ENCODE measurements around the gene WNT7A. TPM values are rescaled to one million over a fixed set of nuclear protein-coding genes. Genes with fewer than 3 reads are reported as not detected.

The WNT7A gene
- total RNA-seq, 1 experiment from 2014 or later: 0.34 TPM

GRCh38 chr3:13865106-13865505 lies 14.8 kb downstream of the WNT7A start:
- CTCF ChIA-PET: interaction anchor here (1.8 kb wide), 1 partner anchor 207 kb away, joined by 5 read pairs; no protein-coding TSS in a partner anchor
- TF ChIP-seq EGR1 (IDR thresholded peaks at IDR 0.05; ENCODE audit: low read depth): no peak
- no peak for TF ChIP-seq CTCF (IDR thresholded peaks at IDR 0.05 in 2 of 3, conservative IDR thresholded peaks at IDR 0.05 in 1 of 3; ENCODE audit: borderline replicate concordance in 1 of 3, insufficient read depth in 1 of 3, low read depth in 2 of 3, low read length in 2 of 3)
- TF ChIP-seq MAX (IDR thresholded peaks at IDR 0.05): no peak
- no peak for TF ChIP-seq YY1 (IDR thresholded peaks at IDR 0.05; ENCODE audit: extremely low read depth, insufficient replicate concordance, low read depth, low read length)
- TF ChIP-seq ATF3 (IDR thresholded peaks at IDR 0.05): no peak
- TF ChIP-seq ZFX (IDR thresholded peaks at IDR 0.05): no peak
- no peak for TF ChIP-seq SP1 (IDR thresholded peaks at IDR 0.05; ENCODE audit: low read depth)
- TF ChIP-seq ELF1 (IDR thresholded peaks at IDR 0.05; ENCODE audit: borderline replicate concordance, low read depth): no peak
- no peak for TF ChIP-seq POLR2AphosphoS5 (IDR thresholded peaks at IDR 0.05; ENCODE audit: low read depth, low read length)
- TF ChIP-seq POLR2A (IDR thresholded peaks at IDR 0.05; ENCODE audit: borderline replicate concordance, extremely low read depth, insufficient read depth, insufficient read length): no peak
- no peak for TF ChIP-seq FOSL1 (IDR thresholded peaks at IDR 0.05; ENCODE audit: low read depth)
- TF ChIP-seq SIN3A (IDR thresholded peaks at IDR 0.05; ENCODE audit: low read depth): no peak
- no peak for TF ChIP-seq ZNF274 (IDR thresholded peaks at IDR 0.05; ENCODE audit: low read depth, low read length)
- TF ChIP-seq CEBPB (IDR thresholded peaks at IDR 0.05; ENCODE audit: low read depth): no peak
- TF ChIP-seq SRF (IDR thresholded peaks at IDR 0.05; ENCODE audit: low read depth): no peak
- no peak for TF ChIP-seq RAD21 (IDR thresholded peaks at IDR 0.05; ENCODE audit: low read depth)
- no peak for TF ChIP-seq CBX3 (IDR thresholded peaks at IDR 0.05; ENCODE audit: low read depth)
- no peak for TF ChIP-seq JUND (IDR thresholded peaks at IDR 0.05)
- Histone ChIP-seq H3K27me3 (ENCODE audit: insufficient read depth, low read length) (peaks cover 4% of the 10 kb centered on the region; the same call in 1 of the 2 replicates), H3K9ac (ENCODE audit: low read length) (no peak overlapping the region), H4K20me1 (ENCODE audit: insufficient read depth) (no peaks in the 10 kb centered on the region), H3K4me3 (replicated peaks in 1 of 2; ENCODE audit: low read depth in 1 of 2, low read length in 2 of 2) (no peak overlapping the region), H3K36me3 (ENCODE audit: control insufficient read depth in 1 of 2, insufficient read depth in 2 of 2, low read length in 2 of 2) (no peaks in the 10 kb centered on the region), H3K79me2 (ENCODE audit: insufficient read depth, low read length) (no peaks in the 10 kb centered on the region), H3K4me2 (ENCODE audit: low read length) (no peak overlapping the region), H3K9me2 (ENCODE audit: insufficient read depth) (no peaks in the 10 kb centered on the region), H3K27ac (ENCODE audit: low read depth, low read length) (no peak overlapping the region), H3K9me3 (ENCODE audit: control insufficient read depth in 1 of 2, insufficient read depth in 1 of 2, low read depth in 1 of 2, low read length in 2 of 2) (no peaks in the 10 kb centered on the region), H3K4me1 (ENCODE audit: control insufficient read depth in 1 of 2, insufficient read depth in 2 of 2, low read length in 2 of 2) (peaks cover 0 to 11% of the 10 kb centered on the region in 2 experiments; a peak in 1 of 4 replicates), H2AFZ (ENCODE audit: low read depth, low read length, poor library complexity, severe bottlenecking) (no peak overlapping the region)
- intact Hi-C loops (cut with micrococcal nuclease): no loop called here
- BruUV-seq (replicated peaks): no TSS peak
- RAD21 ChIA-PET (ENCODE audit: low non-redundant PET in 1 of 2, low total read pairs in 2 of 2, uncharacterized antibody in 2 of 2, unreplicated experiment in 2 of 2): no interaction called here
- DNase-seq (ENCODE audit: low read depth, low spot score): no peak
- POLR2A ChIA-PET: no interaction called here
- ATAC-seq: no peak
